ENCODE measurements around the gene POTEB3. TPM values are rescaled to one million over a fixed set of nuclear protein-coding genes. Genes with fewer than 3 reads are reported as not detected.
"Not testable (repeated sequence)": the region's sequence is repeated elsewhere in the genome, so short reads cannot be mapped to it uniquely, and the experiment has no call there.

The POTEB3 gene
- total RNA-seq: not detected

DNA sequence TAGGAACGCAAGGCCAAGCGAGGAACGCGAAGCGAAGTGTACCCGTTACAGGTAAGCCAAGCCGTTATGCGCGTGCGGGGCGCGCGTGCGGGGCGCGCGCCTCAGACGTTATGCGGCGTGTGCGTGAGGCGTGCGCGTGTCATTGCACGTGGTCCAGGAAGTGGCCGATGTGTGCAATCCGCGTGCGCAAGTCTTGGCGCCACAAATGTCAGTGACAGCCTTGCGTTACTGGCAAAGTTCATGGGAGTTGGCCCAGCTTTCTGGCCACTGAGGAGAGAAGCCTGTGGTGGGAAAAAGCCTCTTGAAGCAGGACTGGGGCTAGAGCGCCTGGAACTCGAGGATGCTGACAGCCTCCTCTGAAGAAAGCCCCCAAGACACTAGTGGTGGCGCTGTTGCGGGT is at the start of gene POTEB3:
Gene POTEB3, minus strand, starts transcription at position 101 of the 400 bp plus-strand sequence. CDS start 488 bp downstream, outside the sequence.
- H3K9me3 ChIP-seq (ENCODE audit: low read depth, low read length); H3K27me3 ChIP-seq (ENCODE audit: insufficient read depth, low read length); H3K4me1 ChIP-seq (ENCODE audit: insufficient read depth, low read length); H3K4me3 ChIP-seq (ENCODE audit: low read length): not testable (repeated sequence)

DNA sequence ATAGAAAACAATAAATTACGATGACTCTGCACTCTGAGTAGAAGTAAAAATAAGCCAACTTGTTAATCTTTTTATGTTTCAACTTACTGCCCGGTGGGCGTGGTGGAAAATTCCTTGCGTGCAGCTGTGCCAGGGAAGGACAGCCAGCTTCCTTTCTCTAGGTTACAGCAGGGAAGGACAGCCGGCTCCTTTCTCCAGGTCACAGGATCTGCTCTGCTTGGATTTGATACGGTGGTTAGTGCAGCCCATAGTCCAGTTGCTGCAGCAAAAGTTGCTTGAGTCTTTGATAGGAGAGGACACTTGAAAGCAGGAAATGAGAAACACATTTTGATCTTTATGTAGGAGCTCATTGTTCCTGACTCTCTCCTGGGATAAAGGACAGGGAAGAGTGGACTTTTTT is 13.4 kb upstream of the POTEB3 start:
- H3K4me3 ChIP-seq (ENCODE audit: low read length); H3K4me1 ChIP-seq (ENCODE audit: insufficient read depth, low read length); H3K27me3 ChIP-seq (ENCODE audit: insufficient read depth, low read length); H3K9me3 ChIP-seq (ENCODE audit: low read depth, low read length): not testable (repeated sequence)

DNA sequence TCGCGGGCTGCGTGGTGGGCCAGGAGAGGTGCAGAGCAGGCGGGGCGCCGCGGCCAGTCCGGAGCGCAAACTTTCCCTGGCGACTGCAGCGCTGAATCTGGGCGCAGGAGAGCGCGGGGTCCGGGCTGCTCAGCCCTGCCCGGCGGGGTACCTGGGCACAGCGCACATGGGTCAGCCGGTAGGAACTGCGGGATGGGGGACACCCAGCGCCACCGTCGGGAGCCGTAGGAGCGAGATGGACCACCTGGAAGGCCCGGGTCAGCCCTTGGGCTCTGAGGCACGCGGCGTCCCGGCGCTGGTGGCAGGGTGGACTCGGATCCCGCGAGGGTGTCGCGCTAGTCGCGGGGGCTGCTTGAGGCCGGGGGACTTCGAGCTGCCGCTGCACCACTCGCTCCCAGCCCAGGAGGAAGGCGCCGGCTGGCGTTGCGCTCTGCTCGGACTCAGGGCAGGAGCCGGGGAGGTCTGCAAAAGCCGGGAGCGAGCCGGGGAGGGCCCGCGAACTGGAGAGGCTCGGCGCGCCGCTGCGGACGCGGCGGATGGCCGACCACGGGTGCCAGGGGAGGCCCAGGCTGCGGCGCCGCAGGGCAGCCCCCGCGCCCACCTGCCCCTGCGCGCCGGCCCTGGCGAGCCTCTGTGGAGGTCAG is 11.7 kb upstream of the POTEB3 start:
- H3K4me1 ChIP-seq (ENCODE audit: insufficient read depth, low read length); H3K9me3 ChIP-seq (ENCODE audit: low read depth, low read length); H3K4me3 ChIP-seq (ENCODE audit: low read length); H3K27me3 ChIP-seq (ENCODE audit: insufficient read depth, low read length): not testable (repeated sequence)

GRCh38 chr15:21451487-21451886 is 11.2 kb upstream of the POTEB3 start:
- not testable (repeated sequence) for H3K9me3 ChIP-seq (ENCODE audit: low read depth, low read length); H3K4me3 ChIP-seq (ENCODE audit: low read length); H3K27me3 ChIP-seq (ENCODE audit: insufficient read depth, low read length); H3K4me1 ChIP-seq (ENCODE audit: insufficient read depth, low read length)

DNA sequence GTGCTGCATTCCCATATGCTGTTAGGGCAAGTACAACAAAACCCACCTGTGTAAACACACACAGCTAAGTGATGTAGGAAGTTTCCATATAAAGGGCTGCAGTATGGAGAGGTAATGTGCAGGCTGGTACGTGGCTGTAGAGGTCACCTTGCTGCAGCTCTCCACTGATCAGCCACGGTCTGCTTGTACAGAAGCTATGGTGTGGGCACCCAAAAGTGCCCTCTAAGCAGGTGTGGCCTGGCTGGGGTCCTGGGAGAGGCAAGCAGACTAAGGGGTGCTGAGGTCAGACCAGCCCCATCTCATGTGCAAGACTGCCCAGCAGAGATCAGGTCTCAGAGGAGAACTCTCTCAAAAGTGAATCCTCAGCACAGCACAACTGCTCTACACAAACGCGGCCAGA is 32.9 kb downstream of the POTEB3 start:
- H3K27me3 ChIP-seq (ENCODE audit: insufficient read depth, low read length); H3K9me3 ChIP-seq (ENCODE audit: low read depth, low read length); H3K4me3 ChIP-seq (ENCODE audit: low read length); H3K4me1 ChIP-seq (ENCODE audit: insufficient read depth, low read length): not testable (repeated sequence)

DNA sequence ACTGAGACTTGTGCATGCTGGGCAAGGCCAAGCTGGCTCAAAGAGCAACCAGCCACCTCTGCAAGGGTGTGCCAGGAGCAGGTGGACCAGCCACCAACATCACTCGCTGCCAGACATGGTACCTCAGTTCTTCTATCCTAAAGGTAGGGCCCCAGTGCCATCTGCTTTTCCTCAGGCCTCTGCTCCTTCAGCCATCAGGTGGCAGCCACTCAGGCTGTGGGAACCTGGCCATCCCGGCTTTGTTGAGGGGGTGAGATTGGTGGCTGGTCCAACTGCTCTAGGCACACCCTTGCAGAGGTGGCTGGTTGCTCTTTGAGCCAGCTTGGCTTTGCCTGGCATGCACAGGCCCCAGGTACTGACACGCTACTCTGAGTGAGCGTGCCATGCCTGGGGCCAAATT is 38.8 kb downstream of the POTEB3 start:
- H3K4me3 ChIP-seq (ENCODE audit: low read length); H3K9me3 ChIP-seq (ENCODE audit: low read depth, low read length); H3K4me1 ChIP-seq (ENCODE audit: insufficient read depth, low read length); H3K27me3 ChIP-seq (ENCODE audit: insufficient read depth, low read length): not testable (repeated sequence)

GRCh38 chr15:21399111-21399510 is 41.2 kb downstream of the POTEB3 start:
- not testable (repeated sequence) for H3K4me3 ChIP-seq (ENCODE audit: low read length)

GRCh38 chr15:21398511-21398910 is 41.8 kb downstream of the POTEB3 start:
- not testable (repeated sequence) for H3K27me3 ChIP-seq (ENCODE audit: insufficient read depth, low read length); H3K9me3 ChIP-seq (ENCODE audit: low read depth, low read length); H3K4me1 ChIP-seq (ENCODE audit: insufficient read depth, low read length); H3K4me3 ChIP-seq (ENCODE audit: low read length)

More at GRCh38 chr15:21399111-21399510, 41.2 kb downstream of the POTEB3 start:
- H3K4me1 ChIP-seq (ENCODE audit: insufficient read depth, low read length); H3K9me3 ChIP-seq (ENCODE audit: low read depth, low read length); H3K27me3 ChIP-seq (ENCODE audit: insufficient read depth, low read length): not testable (repeated sequence)

DNA sequence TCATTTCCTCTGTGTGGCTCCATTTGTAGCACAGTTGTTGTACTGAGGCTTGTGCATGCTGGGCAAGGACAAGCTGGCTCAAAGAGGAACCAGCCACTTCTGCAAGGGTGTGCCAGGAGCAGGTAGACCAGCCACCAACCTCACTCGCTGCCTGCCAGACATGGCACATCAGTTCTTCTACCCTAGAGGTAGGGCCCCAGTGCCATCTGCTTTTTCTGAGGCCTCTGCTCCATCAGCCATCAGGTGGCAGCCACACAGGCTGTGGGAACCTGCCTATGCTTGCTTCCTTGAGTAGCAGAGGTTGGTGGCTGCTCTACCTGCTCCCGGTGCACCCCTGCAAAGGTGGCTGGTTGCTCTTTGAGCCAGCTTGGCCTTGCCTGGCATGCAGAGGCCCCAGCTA is 42.6 kb downstream of the POTEB3 start:
- H3K9me3 ChIP-seq (ENCODE audit: low read depth, low read length); H3K4me3 ChIP-seq (ENCODE audit: low read length); H3K4me1 ChIP-seq (ENCODE audit: insufficient read depth, low read length); H3K27me3 ChIP-seq (ENCODE audit: insufficient read depth, low read length): not testable (repeated sequence)

- H3K4me3 ChIP-seq (ENCODE audit: low read length); H3K9me3 ChIP-seq (ENCODE audit: low read depth, low read length); H3K27me3 ChIP-seq (ENCODE audit: insufficient read depth, low read length); H3K4me1 ChIP-seq (ENCODE audit: insufficient read depth, low read length): not testable (repeated sequence)
Observed at GRCh38 chr15:21397186-21397585, 43.1 kb downstream of the POTEB3 start.

GRCh38 chr15:21385961-21386360 is 54.3 kb downstream of the POTEB3 start:
- H3K4me1 ChIP-seq (ENCODE audit: insufficient read depth, low read length); H3K9me3 ChIP-seq (ENCODE audit: low read depth, low read length); H3K4me3 ChIP-seq (ENCODE audit: low read length); H3K27me3 ChIP-seq (ENCODE audit: insufficient read depth, low read length): not testable (repeated sequence)

- not testable (repeated sequence) for H3K4me1 ChIP-seq (ENCODE audit: insufficient read depth, low read length); H3K27me3 ChIP-seq (ENCODE audit: insufficient read depth, low read length); H3K4me3 ChIP-seq (ENCODE audit: low read length); H3K9me3 ChIP-seq (ENCODE audit: low read depth, low read length)
Observed at GRCh38 chr15:21383866-21384485, 56.3 kb downstream of the POTEB3 start.

DNA sequence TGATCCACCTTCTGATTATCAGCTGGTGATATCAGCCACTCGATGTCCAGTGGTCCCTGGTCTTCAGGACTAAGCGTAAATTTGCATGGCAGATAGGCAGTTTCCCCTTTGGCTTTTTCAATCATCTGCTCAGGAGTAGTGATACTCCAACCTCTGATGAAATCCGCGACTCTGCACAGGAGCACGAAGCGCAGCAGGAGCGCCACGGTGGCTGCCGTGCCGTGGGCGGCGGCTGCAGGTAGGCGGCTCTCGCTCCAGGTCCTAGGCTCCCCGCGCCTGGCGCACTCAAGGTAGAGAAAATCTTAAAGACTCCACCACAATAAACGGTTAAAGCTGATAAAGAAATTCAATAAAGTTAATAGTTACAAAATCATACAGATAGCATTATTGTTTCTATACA is 66.6 kb downstream of the POTEB3 start:
- not testable (repeated sequence) for H3K9me3 ChIP-seq (ENCODE audit: low read depth, low read length); H3K4me1 ChIP-seq (ENCODE audit: insufficient read depth, low read length); H3K27me3 ChIP-seq (ENCODE audit: insufficient read depth, low read length); H3K4me3 ChIP-seq (ENCODE audit: low read length)

GRCh38 chr15:21369177-21369576 is 71.1 kb downstream of the POTEB3 start:
- H3K9me3 ChIP-seq (ENCODE audit: low read depth, low read length); H3K4me1 ChIP-seq (ENCODE audit: insufficient read depth, low read length); H3K27me3 ChIP-seq (ENCODE audit: insufficient read depth, low read length); H3K4me3 ChIP-seq (ENCODE audit: low read length): not testable (repeated sequence)

GRCh38 chr15:21368625-21369024 is 71.7 kb downstream of the POTEB3 start:
- not testable (repeated sequence) for H3K27me3 ChIP-seq (ENCODE audit: insufficient read depth, low read length); H3K4me1 ChIP-seq (ENCODE audit: insufficient read depth, low read length); H3K9me3 ChIP-seq (ENCODE audit: low read depth, low read length); H3K4me3 ChIP-seq (ENCODE audit: low read length)

Data from mononuclear cell (primary cell).